Activated CD4-positive, alpha-beta T cell treated with anti-CD3 and anti-CD28 coated beads, Interleukin-10, Interleukin-2, amounts not matched to agents 100 ng/mL and 50 ng/mL, durations not matched to agents 16 hours and 8 hours (primary cell): ENCODE measurements around the gene GRK1.

Source experiments
- DNase-seq: peaks from one replicate; pipeline ENCODE4 v3.0.0-alpha.2; 2020

The GRK1 gene

GRCh38 chr13:113731192-113732175 is 64.5 kb downstream of the GRK1 start:
- DNase-seq = no peak

- no peak for DNase-seq
These were observed 65.3 kb downstream of the GRK1 start for GRCh38 chr13:113732176-113732960.

- no peak for DNase-seq
These were observed 66.2 kb downstream of the GRK1 start for GRCh38 chr13:113732961-113733950.

GRCh38 chr13:113734099-113734825 is 67.2 kb downstream of the GRK1 start:
- no peak for DNase-seq

- no peak for DNase-seq
These were observed 67.8 kb downstream of the GRK1 start for GRCh38 chr13:113734826-113735125.

GRCh38 chr13:113735194-113735593 is 68.2 kb downstream of the GRK1 start:
- no peak for DNase-seq

- DNase-seq = no peak
These were observed 68.7 kb downstream of the GRK1 start for GRCh38 chr13:113735750-113736149.

- DNase-seq = no peak
These were observed 69.3 kb downstream of the GRK1 start for GRCh38 chr13:113736258-113736731.

GRCh38 chr13:113737803-113738202 is 70.8 kb downstream of the GRK1 start:
- no peak for DNase-seq

- DNase-seq = no peak
These were observed 72.7 kb downstream of the GRK1 start for GRCh38 chr13:113739527-113740285.

GRCh38 chr13:113740286-113740556 is 73.2 kb downstream of the GRK1 start:
- DNase-seq = no peak

- DNase-seq = no peak
These were observed 73.6 kb downstream of the GRK1 start for GRCh38 chr13:113740661-113741060.

GRCh38 chr13:113741191-113741668 is 74.2 kb downstream of the GRK1 start:
- peak; percentile 39 for DNase-seq

- DNase-seq = peak; percentile 32
These were observed 75.0 kb downstream of the GRK1 start for GRCh38 chr13:113742000-113742441.

- no peak for DNase-seq
These were observed 75.6 kb downstream of the GRK1 start for GRCh38 chr13:113742445-113743120.

GRCh38 chr13:113743366-113744195 is 76.6 kb downstream of the GRK1 start:
- no peak for DNase-seq

GRCh38 chr13:113744197-113745000 is 77.4 kb downstream of the GRK1 start:
- DNase-seq = no peak

GRCh38 chr13:113745059-113745458 is 78.0 kb downstream of the GRK1 start:
- DNase-seq = no peak
